GM12864 (cell line): Measurements from ENCODE around the gene GRID1.

Experiments used
- DNase-seq: peaks from one replicate; pipeline ENCODE4 v3.0.0-alpha.2; 2011; ENCODE audit warnings: low read depth
- H3K4me3 ChIP-seq: 2 replicates; pipeline ENCODE4 v1.5.1; 2011; ENCODE audit warnings: mild to moderate bottlenecking, low read depth, low read length, control low read depth
- TF ChIP-seq, protein P1 (sequence below): IDR thresholded peaks from 2 replicates; pipeline ENCODE4 v1.5.1; 2011; ENCODE audit warnings: low read depth, mild to moderate bottlenecking, moderate library complexity, low read length, control low read depth, inconsistent platforms; ENCODE audit errors: missing control alignments

Gene GRID1

DNA sequence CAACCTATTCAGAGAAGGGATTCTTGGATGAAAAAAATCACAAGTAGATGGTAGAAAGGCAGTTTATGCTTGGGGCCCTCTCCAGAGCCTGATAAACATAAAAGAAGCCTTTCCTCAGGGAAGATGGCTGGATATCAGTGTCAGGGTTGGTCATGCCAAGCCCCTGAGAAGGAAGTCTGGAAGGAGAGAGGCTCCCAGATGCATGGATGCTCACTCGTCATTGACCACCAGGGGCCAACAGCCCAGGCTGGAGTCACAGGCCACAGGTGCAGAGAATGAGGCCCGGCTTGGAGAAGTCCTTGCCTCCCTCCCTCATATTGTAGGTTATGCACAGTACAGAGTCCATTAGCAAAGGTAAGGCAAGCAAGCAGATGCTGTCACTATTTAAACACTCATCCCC, 506.7 kb downstream of the GRID1 start:
- no peak for DNase-seq
- H3K4me3 ChIP-seq = no peak overlapping the region
- TF ChIP-seq, protein P1, sequence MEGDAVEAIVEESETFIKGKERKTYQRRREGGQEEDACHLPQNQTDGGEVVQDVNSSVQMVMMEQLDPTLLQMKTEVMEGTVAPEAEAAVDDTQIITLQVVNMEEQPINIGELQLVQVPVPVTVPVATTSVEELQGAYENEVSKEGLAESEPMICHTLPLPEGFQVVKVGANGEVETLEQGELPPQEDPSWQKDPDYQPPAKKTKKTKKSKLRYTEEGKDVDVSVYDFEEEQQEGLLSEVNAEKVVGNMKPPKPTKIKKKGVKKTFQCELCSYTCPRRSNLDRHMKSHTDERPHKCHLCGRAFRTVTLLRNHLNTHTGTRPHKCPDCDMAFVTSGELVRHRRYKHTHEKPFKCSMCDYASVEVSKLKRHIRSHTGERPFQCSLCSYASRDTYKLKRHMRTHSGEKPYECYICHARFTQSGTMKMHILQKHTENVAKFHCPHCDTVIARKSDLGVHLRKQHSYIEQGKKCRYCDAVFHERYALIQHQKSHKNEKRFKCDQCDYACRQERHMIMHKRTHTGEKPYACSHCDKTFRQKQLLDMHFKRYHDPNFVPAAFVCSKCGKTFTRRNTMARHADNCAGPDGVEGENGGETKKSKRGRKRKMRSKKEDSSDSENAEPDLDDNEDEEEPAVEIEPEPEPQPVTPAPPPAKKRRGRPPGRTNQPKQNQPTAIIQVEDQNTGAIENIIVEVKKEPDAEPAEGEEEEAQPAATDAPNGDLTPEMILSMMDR = no peak

DNA sequence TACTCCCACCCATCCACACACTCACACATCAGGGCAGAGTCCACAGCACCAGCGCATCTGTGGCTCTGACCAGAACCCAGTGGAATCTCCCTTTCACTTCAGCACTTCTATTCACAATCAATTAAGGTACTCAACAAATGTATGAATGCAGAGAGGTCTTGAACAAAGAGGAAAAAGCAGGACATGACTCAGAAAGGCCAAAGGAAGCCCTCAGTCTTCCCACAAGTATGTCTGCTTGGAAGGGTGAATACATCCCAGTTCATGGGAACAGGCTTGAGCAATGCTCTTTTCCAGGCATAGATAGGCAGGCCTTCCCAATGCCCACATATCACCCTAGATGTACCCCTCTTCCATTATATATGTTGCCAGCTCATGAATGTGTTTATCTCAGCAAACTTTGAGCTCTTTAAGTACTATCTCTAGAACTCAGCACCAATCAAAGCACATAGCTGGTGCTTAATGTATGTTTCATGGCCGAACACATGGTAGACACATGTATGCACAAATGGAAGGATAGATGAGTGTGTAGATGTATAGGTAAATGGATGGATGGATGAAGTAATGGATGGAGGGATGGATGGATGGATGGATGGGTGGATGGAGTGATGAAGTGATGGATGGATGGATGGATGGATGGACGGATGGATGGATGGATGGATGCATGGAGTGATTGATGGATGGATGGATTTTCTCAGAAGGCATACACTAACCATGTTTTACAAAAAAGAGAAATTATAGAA, 507.6 kb downstream of the GRID1 start:
- DNase-seq = no peak
- TF ChIP-seq, protein P1 = no peak
- H3K4me3 ChIP-seq = no peak overlapping the region

DNA sequence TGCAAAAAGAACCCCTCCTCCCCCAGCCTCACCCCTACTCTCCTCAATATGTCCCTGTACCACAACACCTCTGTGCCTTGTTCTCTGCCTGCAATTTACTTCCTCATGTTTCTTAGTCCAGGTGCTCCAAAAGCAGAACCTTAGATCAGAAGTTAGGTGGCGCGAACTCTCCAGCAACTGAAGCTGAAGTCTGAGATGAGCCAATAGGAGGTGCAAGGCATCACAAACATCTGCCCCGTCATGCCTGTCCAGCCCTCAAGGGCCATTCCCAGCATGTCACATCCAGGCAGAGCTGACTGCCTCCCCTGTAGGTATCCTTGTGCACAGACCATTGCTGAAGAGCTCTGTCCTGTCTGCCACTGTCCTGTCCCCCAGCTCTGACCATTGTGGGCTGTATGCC, 508.8 kb downstream of the GRID1 start:
- TF ChIP-seq, protein P1 = no peak
- DNase-seq = no peak
- no peak overlapping the region for H3K4me3 ChIP-seq

DNA sequence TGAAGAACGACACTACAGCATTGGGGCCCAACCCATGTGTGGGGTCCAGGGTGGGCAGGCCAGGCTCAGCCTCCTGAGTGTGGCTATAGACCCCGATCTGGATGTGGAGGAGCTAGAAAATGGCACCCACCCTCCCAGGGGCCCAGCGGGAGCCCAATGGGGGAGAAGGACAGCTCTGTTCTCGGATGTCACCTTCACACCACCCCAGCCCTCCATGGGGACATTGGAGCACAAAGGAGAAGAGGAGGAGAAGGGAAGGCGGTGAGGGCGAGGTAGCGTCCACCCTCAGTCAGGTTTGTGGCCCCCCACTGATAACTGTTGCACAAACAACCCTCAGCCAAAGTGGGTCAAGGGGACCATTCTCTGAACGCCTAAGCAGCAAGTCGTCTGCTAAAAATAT, 509.3 kb downstream of the GRID1 start:
- DNase-seq = no peak
- TF ChIP-seq, protein P1 = no peak
- H3K4me3 ChIP-seq = no peak overlapping the region

DNA sequence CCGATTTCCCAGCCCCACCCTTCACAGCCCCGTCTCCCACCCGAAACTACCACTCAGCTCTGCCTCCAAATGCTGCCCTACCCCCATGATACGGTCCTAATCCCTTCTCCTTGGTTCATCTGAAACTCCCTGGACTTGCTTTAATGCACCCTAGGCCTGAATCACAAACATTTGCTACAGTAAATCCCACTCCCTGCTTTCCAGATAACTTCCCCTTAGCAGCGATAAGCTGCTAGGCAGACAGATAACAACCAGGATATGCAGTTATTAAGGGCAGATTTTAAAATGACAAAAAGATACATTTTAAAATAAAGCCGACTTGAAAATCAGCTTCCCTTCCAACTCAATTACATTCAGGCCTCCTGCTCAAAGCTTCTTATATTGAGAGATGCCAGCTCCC, 514.7 kb downstream of the GRID1 start:
- TF ChIP-seq, protein P1 = no peak
- DNase-seq = no peak
- no peak overlapping the region for H3K4me3 ChIP-seq

DNA sequence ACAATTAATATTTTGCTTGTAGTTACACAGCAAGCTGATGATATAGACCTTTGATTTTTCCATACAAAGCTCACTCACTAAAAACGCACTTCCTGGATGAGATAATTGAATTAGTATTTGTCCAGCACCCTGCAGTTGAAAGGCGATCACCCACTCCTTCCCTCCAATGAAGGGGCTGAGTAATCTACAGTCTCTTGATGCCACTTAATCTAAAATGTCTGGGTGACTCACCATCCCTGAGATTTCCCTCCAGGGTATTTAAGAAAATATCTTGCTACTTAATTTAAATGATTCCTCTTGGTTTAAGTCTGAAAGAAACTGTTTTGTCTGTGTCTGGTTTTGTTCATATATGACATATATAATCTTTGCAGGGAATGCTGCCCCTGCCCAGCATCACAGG, 515.3 kb downstream of the GRID1 start:
- no peak for DNase-seq
- H3K4me3 ChIP-seq = no peak overlapping the region
- TF ChIP-seq, protein P1 = no peak

DNA sequence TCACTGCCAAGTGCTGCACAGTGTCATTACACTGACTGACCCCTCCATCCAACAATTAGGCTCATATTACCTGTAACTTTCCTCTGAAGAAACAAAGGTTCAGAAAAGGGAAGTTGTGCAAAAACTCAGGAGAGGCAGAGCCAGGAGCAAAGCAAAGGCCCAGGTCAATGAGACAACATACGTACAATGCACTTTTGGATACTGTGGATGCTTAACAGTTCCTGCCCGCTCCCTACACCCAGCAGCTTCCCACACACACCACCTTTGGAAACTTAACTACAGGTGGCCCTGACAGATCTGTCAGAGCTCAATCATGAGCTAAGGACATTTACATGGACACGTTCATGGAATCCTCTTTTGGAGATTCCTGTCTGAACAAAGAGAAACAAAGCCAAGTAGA, 515.9 kb downstream of the GRID1 start:
- H3K4me3 ChIP-seq = no peak overlapping the region
- no peak for DNase-seq
- TF ChIP-seq, protein P1 = no peak
